ENCODE results near the gene GUCY1A1. TPM values are rescaled to one million over a fixed set of nuclear protein-coding genes. Genes with fewer than 3 reads are reported as not detected.

The GUCY1A1 gene
- total RNA-seq, 3 donors from 2014 or later (not counting 1 experiment from before 2014, with no cell fraction given): 4.1 to 7.4 (median 5.2) TPM

DNA sequence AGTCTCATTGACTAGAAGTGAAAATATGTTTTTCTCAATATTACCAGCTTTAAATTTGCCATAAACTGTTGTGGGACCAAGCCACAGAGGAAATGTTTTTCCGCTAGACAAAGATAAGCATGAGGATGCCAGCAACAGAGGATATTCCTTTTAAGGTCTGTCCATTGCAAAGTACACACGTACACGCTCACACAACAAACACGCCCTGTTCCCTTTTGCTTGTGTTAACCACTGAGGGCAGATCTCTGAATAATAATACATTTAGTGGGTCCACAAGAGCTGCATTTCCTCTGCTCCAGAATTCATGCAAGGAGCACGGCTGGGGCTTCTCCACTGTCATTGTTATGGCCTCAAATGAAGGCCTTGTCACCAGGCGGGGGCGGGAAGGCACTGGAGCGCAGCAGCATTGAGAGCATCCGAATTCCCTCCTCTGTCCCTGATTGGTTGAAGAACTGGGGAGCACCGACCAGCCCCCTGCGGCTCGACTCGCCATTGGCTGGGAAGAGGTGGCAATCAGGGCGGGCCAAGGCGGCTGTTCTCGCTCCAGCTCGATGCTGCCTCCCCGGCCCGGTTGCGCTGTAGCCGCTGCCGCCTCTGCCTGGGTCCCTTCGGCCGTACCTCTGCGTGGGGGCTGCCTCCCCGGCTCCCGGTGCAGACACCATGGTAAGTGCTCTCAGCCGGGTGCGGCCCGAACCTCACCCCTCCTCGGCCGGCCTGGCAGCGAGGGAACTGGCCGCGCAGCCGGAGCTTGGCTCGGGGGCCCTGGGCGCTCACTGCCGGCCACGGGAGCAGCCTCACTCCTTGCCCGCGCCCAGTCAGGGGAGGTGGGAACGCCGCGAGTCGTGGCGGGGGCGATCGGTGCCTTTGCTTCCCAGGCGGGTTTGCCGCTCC, 92.1 kb downstream of the GUCY1A1 start, which contains the start of gene GUCY1B1:
TSS of gene GUCY1B1 (plus strand) at position 541 of the 891 bp plus-strand sequence. CDS start at position 661, 120 bp downstream.
- DNase-seq (peak; percentile 77 to 91), ATAC-seq (peak; percentile 96 to 98 (median 96))
- WGBS (ENCODE audit: insufficient coverage): 6% methylated on average over 51 of the region's 51 CpGs

DNA sequence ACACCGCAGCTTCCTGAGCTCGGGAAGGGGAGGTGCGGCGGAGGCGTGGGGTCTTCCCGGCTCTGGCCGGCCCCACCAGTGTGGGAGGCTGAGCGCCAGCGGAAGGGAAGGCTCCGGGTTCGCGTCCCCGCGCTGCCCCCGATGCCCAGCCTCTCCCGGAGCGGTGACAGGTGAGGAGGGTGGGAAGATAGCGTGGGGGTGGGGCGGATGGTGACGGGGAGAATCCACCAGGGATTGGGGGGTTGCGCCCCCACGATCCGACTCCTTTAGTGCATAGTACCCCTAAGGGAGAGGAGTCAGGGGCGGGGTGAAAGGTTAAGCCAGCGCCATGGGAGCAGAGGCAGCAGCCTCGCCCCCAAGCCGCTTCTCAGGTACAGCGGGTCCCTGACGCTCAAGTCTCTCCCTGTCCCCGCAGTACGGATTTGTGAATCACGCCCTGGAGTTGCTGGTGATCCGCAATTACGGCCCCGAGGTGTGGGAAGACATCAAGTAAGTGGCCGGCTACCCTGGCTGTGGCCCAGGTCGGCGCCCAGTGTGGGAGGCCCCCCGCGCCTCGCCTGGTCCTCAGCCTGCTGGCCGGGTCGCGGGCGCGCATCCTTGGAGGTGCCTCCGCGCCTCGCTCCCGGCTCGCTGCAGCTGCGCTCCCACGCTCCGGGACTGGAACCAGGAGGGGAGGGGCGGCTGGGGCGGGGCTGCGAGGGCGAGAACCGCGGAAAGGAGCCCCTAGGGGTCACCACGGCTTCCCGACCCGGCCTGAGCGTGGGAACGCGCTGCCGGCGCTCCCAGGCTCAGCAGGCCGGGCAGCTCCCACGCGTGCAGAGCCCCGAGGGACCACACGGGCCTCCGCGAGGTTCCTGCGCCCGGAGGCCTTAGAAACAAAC, 93.0 kb downstream of the GUCY1A1 start:
- Histone ChIP-seq H3K27ac (ENCODE audit: low read length) (peak overlapping the region; percentile 44), H3K36me3 (ENCODE audit: control insufficient read depth, insufficient read depth, low read length) (no peaks in the 10 kb centered on the region), H3K9me3 (ENCODE audit: control insufficient read depth, insufficient read depth, low read length) (no peaks in the 10 kb centered on the region), H3K4me1 (ENCODE audit: control insufficient read depth, insufficient read depth, low read length) (peaks cover 9% of the 10 kb centered on the region), H3K4me3 (ENCODE audit: low read length) (peak overlapping the region; percentile 62), H3K27me3 (ENCODE audit: control insufficient read depth, insufficient read depth, low read length) (no peaks in the 10 kb centered on the region)
- TF ChIP-seq, protein P1, sequence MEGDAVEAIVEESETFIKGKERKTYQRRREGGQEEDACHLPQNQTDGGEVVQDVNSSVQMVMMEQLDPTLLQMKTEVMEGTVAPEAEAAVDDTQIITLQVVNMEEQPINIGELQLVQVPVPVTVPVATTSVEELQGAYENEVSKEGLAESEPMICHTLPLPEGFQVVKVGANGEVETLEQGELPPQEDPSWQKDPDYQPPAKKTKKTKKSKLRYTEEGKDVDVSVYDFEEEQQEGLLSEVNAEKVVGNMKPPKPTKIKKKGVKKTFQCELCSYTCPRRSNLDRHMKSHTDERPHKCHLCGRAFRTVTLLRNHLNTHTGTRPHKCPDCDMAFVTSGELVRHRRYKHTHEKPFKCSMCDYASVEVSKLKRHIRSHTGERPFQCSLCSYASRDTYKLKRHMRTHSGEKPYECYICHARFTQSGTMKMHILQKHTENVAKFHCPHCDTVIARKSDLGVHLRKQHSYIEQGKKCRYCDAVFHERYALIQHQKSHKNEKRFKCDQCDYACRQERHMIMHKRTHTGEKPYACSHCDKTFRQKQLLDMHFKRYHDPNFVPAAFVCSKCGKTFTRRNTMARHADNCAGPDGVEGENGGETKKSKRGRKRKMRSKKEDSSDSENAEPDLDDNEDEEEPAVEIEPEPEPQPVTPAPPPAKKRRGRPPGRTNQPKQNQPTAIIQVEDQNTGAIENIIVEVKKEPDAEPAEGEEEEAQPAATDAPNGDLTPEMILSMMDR (IDR thresholded peaks at IDR 0.05): no peak
- ATAC-seq (no peak), DNase-seq (peak; percentile 6 to 28)
- WGBS (ENCODE audit: insufficient coverage): 2% methylated on average over 77 of the region's 77 CpGs
- Mint-ChIP-seq H3K4me1 (peaks cover 11% of the 10 kb centered on the region in 2 donors), H3K4me3 (peak overlapping the region; percentile 79), H3K27me3 (ENCODE audit: low read depth in 2 of 2) (no peaks in the 10 kb centered on the region), H3K27ac (peak overlapping the region in 1 of 2 donors; percentile 87), H3K9me3 (no peaks in the 10 kb centered on the region), H3K36me3 (no peaks in the 10 kb centered on the region)
- intact Hi-C loops (cut with micrococcal nuclease): loop anchor here (2.0 kb wide), 2 partner anchors 91 to 383 kb away; partner anchors contain the start of gene MAP9

More for the DNA sequence above, 92.1 kb downstream of the GUCY1A1 start, which contains the start of gene GUCY1B1:
- intact Hi-C loops (cut with micrococcal nuclease): loop anchor here (2.0 kb wide), 2 partner anchors 90 to 382 kb away; partner anchors contain the start of gene MAP9
- H3K4me3 ChIP-seq (ENCODE audit: low read length): peak within 1 kb of the TSS; percentile 62
- Mint-ChIP-seq H3K9me3 (no peaks in the 10 kb centered on the region), H3K27me3 (ENCODE audit: low read depth in 2 of 2) (no peaks in the 10 kb centered on the region), H3K4me1 (peaks cover 11% of the 10 kb centered on the region in 2 donors), H3K36me3 (no peaks in the 10 kb centered on the region), H3K27ac (peak within 1 kb of the TSS; percentile 84 to 87), H3K4me3 (peak within 1 kb of the TSS; percentile 79)
- H3K36me3 ChIP-seq (ENCODE audit: control insufficient read depth, insufficient read depth, low read length): no peaks in the 10 kb centered on the region
- H3K4me1 ChIP-seq (ENCODE audit: control insufficient read depth, insufficient read depth, low read length): peaks cover 9% of the 10 kb centered on the region
- H3K9me3 ChIP-seq (ENCODE audit: control insufficient read depth, insufficient read depth, low read length): no peaks in the 10 kb centered on the region
- H3K27me3 ChIP-seq (ENCODE audit: control insufficient read depth, insufficient read depth, low read length): no peaks in the 10 kb centered on the region
- TF ChIP-seq, protein P1 (IDR thresholded peaks at IDR 0.05): peak; percentile 28
- H3K27ac ChIP-seq (ENCODE audit: low read length): peak within 1 kb of the TSS; percentile 44

DNA sequence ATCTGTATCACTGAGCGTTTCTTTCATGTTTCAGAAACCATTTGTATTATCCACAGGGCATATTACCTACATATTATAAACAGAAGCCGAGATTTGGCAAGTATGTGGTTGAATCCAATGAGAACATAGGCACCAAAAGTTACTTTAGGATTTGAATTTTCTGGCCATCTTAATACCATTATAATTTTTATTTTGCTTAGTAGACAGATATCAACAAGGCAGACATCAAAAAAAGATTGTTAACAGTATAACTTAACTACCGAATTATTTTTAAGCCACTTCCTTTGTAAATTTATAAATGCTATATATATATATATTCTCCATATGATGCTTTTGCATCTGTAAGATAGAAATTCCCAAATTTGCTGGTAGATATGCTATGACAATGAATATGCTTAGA, 94.4 kb downstream of the GUCY1A1 start:
- DNase-seq (no peak), ATAC-seq (no peak)
- 89% methylated on average over 1 of the region's 3 CpGs for WGBS (ENCODE audit: insufficient coverage)
- Histone ChIP-seq H3K27me3 (ENCODE audit: control insufficient read depth, insufficient read depth, low read length) (no peaks in the 10 kb centered on the region), H3K4me1 (ENCODE audit: control insufficient read depth, insufficient read depth, low read length) (peaks cover 9% of the 10 kb centered on the region), H3K27ac (ENCODE audit: low read length) (no peak overlapping the region), H3K4me3 (ENCODE audit: low read length) (no peak overlapping the region), H3K36me3 (ENCODE audit: control insufficient read depth, insufficient read depth, low read length) (no peaks in the 10 kb centered on the region), H3K9me3 (ENCODE audit: control insufficient read depth, insufficient read depth, low read length) (no peaks in the 10 kb centered on the region)
- TF ChIP-seq, protein P1 (IDR thresholded peaks at IDR 0.05): no peak
- peak overlapping the region; percentile 65 for H3K4me3 Mint-ChIP-seq
- H3K27me3 Mint-ChIP-seq (ENCODE audit: low read depth in 2 of 2): no peaks in the 10 kb centered on the region
- H3K36me3 Mint-ChIP-seq: no peaks in the 10 kb centered on the region
- peaks cover 11% of the 10 kb centered on the region in 2 donors for H3K4me1 Mint-ChIP-seq
- no peaks in the 10 kb centered on the region for H3K9me3 Mint-ChIP-seq
- intact Hi-C loops (cut with micrococcal nuclease): no loop called here
- no peak overlapping the region for H3K27ac Mint-ChIP-seq

All from natural killer cell (primary cell).